Immature natural killer cell (primary cell): ENCODE results near the gene ZNF710. TPM values are rescaled to one million over a fixed set of nuclear protein-coding genes. Genes with fewer than 3 reads are reported as not detected.
A peak's percentile ranks its signal among the peaks of the same experiment; 100 is the strongest.

ENCODE experiments used
- DNase-seq, 3 donors: peaks; one replicate each; pipeline ENCODE4 v3.0.0; 2022; ENCODE audit warnings: mixed read lengths in 1 of 3
- H3K27ac Mint-ChIP-seq, 6 donors: one replicate each; pipeline ENCODE4 v1.8.0; 2020; ENCODE audit warnings: mixed read lengths in 6 of 6, mild to moderate bottlenecking in 5 of 6, inconsistent platforms in 4 of 6, moderate library complexity in 3 of 6
- H3K27me3 Mint-ChIP-seq, 3 donors: one replicate each; pipeline ENCODE4 v1.8.0; 2020 to 2021; ENCODE audit warnings: low read depth in 3 of 3, mild to moderate bottlenecking in 3 of 3, mixed read lengths in 3 of 3, moderate library complexity in 3 of 3, inconsistent platforms in 1 of 3
- H3K36me3 Mint-ChIP-seq, 3 donors: one replicate each; pipeline ENCODE4 v1.8.0; 2020; ENCODE audit warnings: mixed read lengths in 3 of 3, inconsistent platforms in 2 of 3, mild to moderate bottlenecking in 2 of 3
- H3K4me1 Mint-ChIP-seq, 2 donors: one replicate each; pipeline ENCODE4 v1.8.0; 2020; ENCODE audit warnings: inconsistent platforms in 2 of 2, mild to moderate bottlenecking in 2 of 2, mixed read lengths in 2 of 2, moderate library complexity in 1 of 2
- H3K4me3 Mint-ChIP-seq, 5 donors: one replicate each; pipeline ENCODE4 v1.8.0; 2020; ENCODE audit warnings: mild to moderate bottlenecking in 5 of 5, mixed read lengths in 5 of 5, inconsistent platforms in 3 of 5, moderate library complexity in 3 of 5
- H3K9me3 Mint-ChIP-seq, 6 donors: one replicate each; pipeline ENCODE4 v1.8.0; 2020; ENCODE audit warnings: mild to moderate bottlenecking in 6 of 6, mixed read lengths in 6 of 6, inconsistent platforms in 4 of 6, moderate library complexity in 3 of 6
- polyA plus RNA-seq, 3 donors: library from polyadenylated mRNA; unstranded; fragments of 300-500 nt; fragmentation: Illumina TruSeq; gene quantifications; one replicate each; pipeline ENCODE4 v1.2.3, GENCODE V29; 2021

ZNF710 gene
- polyA plus RNA-seq, 3 donors from 2014 or later = 1.7 to 3.4 (median 2.3) TPM

GRCh38 chr15:90051874-90052273 is 50.8 kb downstream of the ZNF710 start:
- H3K4me3 Mint-ChIP-seq = no peak overlapping the region
- no peaks in the 10 kb centered on the region for H3K9me3 Mint-ChIP-seq
- H3K27ac Mint-ChIP-seq = peak overlapping the region in 2 of 6 donors; percentile 12 to 24
- peaks cover 0 to 3% (median 0%) of the 10 kb centered on the region in 3 donors for H3K36me3 Mint-ChIP-seq
- H3K4me1 Mint-ChIP-seq = peaks cover 50 to 51% of the 10 kb centered on the region in 2 donors
- peaks cover 0 to 2% (median 0%) of the 10 kb centered on the region in 3 donors for H3K27me3 Mint-ChIP-seq
- DNase-seq = no peak

- DNase-seq = no peak
- H3K36me3 Mint-ChIP-seq = peaks cover 0 to 3% (median 0%) of the 10 kb centered on the region in 3 donors
- H3K27ac Mint-ChIP-seq = peak overlapping the region in 2 of 6 donors; percentile 37 to 46
- H3K4me3 Mint-ChIP-seq = no peak overlapping the region
- peaks cover 43 to 51% of the 10 kb centered on the region in 2 donors for H3K4me1 Mint-ChIP-seq
- no peaks in the 10 kb centered on the region for H3K9me3 Mint-ChIP-seq
- peaks cover 0 to 2% (median 0%) of the 10 kb centered on the region in 3 donors for H3K27me3 Mint-ChIP-seq
Measured at GRCh38 chr15:90053685-90054466, 52.8 kb downstream of the ZNF710 start.

GRCh38 chr15:90054618-90055097 is 53.5 kb downstream of the ZNF710 start:
- H3K4me3 Mint-ChIP-seq = no peak overlapping the region
- H3K36me3 Mint-ChIP-seq = peaks cover 0 to 3% (median 0%) of the 10 kb centered on the region in 3 donors
- peaks cover 0 to 2% (median 0%) of the 10 kb centered on the region in 3 donors for H3K27me3 Mint-ChIP-seq
- DNase-seq = no peak
- H3K27ac Mint-ChIP-seq = peak overlapping the region in 5 of 6 donors; percentile 12 to 46 (median 21)
- no peaks in the 10 kb centered on the region for H3K9me3 Mint-ChIP-seq
- peaks cover 43 to 56% of the 10 kb centered on the region in 2 donors for H3K4me1 Mint-ChIP-seq

- H3K36me3 Mint-ChIP-seq = peaks cover 0 to 3% (median 0%) of the 10 kb centered on the region in 3 donors
- peaks cover 0 to 2% (median 0%) of the 10 kb centered on the region in 3 donors for H3K27me3 Mint-ChIP-seq
- H3K9me3 Mint-ChIP-seq = no peaks in the 10 kb centered on the region
- peak overlapping the region in 4 of 6 donors; percentile 21 to 64 (median 41) for H3K27ac Mint-ChIP-seq
- no peak overlapping the region for H3K4me3 Mint-ChIP-seq
- peaks cover 43 to 56% of the 10 kb centered on the region in 2 donors for H3K4me1 Mint-ChIP-seq
- no peak for DNase-seq
Measured at GRCh38 chr15:90055182-90055581, 54.1 kb downstream of the ZNF710 start.

- Mint-ChIP-seq H3K4me1 (peaks cover 45 to 56% of the 10 kb centered on the region in 2 donors), H3K27ac (peak overlapping the region in 1 of 6 donors; percentile 20), H3K27me3 (peaks cover 0 to 2% (median 0%) of the 10 kb centered on the region in 3 donors), H3K36me3 (peaks cover 0 to 3% (median 0%) of the 10 kb centered on the region in 3 donors), H3K9me3 (no peaks in the 10 kb centered on the region), H3K4me3 (no peak overlapping the region)
- no peak for DNase-seq
Measured at GRCh38 chr15:90056529-90056928, 55.4 kb downstream of the ZNF710 start.

GRCh38 chr15:90058308-90058707 is 57.2 kb downstream of the ZNF710 start:
- Mint-ChIP-seq H3K36me3 (no peaks in the 10 kb centered on the region), H3K27me3 (peaks cover 0 to 2% (median 0%) of the 10 kb centered on the region in 3 donors), H3K4me1 (peaks cover 46 to 50% of the 10 kb centered on the region in 2 donors), H3K27ac (peak overlapping the region; percentile 62 to 91 (median 82)), H3K9me3 (no peaks in the 10 kb centered on the region), H3K4me3 (peak overlapping the region in 1 of 5 donors; percentile 41)
- DNase-seq = no peak

GRCh38 chr15:90058775-90059174 is 57.7 kb downstream of the ZNF710 start:
- Mint-ChIP-seq H3K27me3 (peaks cover 0 to under 1% (median 0%) of the 10 kb centered on the region in 3 donors), H3K4me1 (peaks cover 46 to 51% of the 10 kb centered on the region in 2 donors), H3K9me3 (no peaks in the 10 kb centered on the region), H3K36me3 (no peaks in the 10 kb centered on the region), H3K27ac (peak overlapping the region; percentile 75 to 94 (median 90)), H3K4me3 (peak overlapping the region; percentile 18 to 74 (median 60))
- no peak for DNase-seq

GRCh38 chr15:90059208-90059985 is 58.3 kb downstream of the ZNF710 start:
- Mint-ChIP-seq H3K4me3 (peak overlapping the region; percentile 42 to 74 (median 60)), H3K27ac (peak overlapping the region; percentile 75 to 94 (median 90)), H3K36me3 (no peaks in the 10 kb centered on the region), H3K27me3 (no peaks in the 10 kb centered on the region), H3K4me1 (peaks cover 43 to 49% of the 10 kb centered on the region in 2 donors), H3K9me3 (no peaks in the 10 kb centered on the region)
- DNase-seq = peak; percentile 63 to 68 (median 65)

GRCh38 chr15:90060797-90061196 is 59.7 kb downstream of the ZNF710 start:
- H3K4me3 Mint-ChIP-seq = no peak overlapping the region

GRCh38 chr15:90062023-90062442 is 60.9 kb downstream of the ZNF710 start:
- H3K4me1 Mint-ChIP-seq = peaks cover 32 to 40% of the 10 kb centered on the region in 2 donors
- peak overlapping the region in 5 of 6 donors; percentile 30 to 85 (median 64) for H3K27ac Mint-ChIP-seq
- peaks cover 0 to 3% (median 0%) of the 10 kb centered on the region in 3 donors for H3K36me3 Mint-ChIP-seq
- no peaks in the 10 kb centered on the region for H3K9me3 Mint-ChIP-seq
- peak in 2 of 3 donors; percentile 28 to 42 for DNase-seq
- peak overlapping the region in 2 of 5 donors; percentile 47 to 51 for H3K4me3 Mint-ChIP-seq
- H3K27me3 Mint-ChIP-seq = no peaks in the 10 kb centered on the region

More at GRCh38 chr15:90060797-90061196, 59.7 kb downstream of the ZNF710 start:
- no peak for DNase-seq
- H3K4me1 Mint-ChIP-seq = peaks cover 32 to 40% of the 10 kb centered on the region in 2 donors
- H3K9me3 Mint-ChIP-seq = no peaks in the 10 kb centered on the region
- peak overlapping the region in 5 of 6 donors; percentile 62 to 92 (median 69) for H3K27ac Mint-ChIP-seq
- H3K36me3 Mint-ChIP-seq = no peaks in the 10 kb centered on the region
- no peaks in the 10 kb centered on the region for H3K27me3 Mint-ChIP-seq

- Mint-ChIP-seq H3K36me3 (peaks cover 0 to 3% (median 0%) of the 10 kb centered on the region in 3 donors), H3K27ac (peak overlapping the region in 4 of 6 donors; percentile 14 to 85 (median 55)), H3K27me3 (no peaks in the 10 kb centered on the region), H3K4me3 (no peak overlapping the region), H3K9me3 (no peaks in the 10 kb centered on the region), H3K4me1 (peaks cover 32 to 40% of the 10 kb centered on the region in 2 donors)
- no peak for DNase-seq
Measured at GRCh38 chr15:90062462-90062932, 61.4 kb downstream of the ZNF710 start.

- Mint-ChIP-seq H3K9me3 (no peaks in the 10 kb centered on the region), H3K27me3 (no peaks in the 10 kb centered on the region), H3K36me3 (peaks cover 0 to 3% (median 0%) of the 10 kb centered on the region in 3 donors), H3K4me3 (no peak overlapping the region), H3K27ac (peak overlapping the region in 5 of 6 donors; percentile 16 to 85 (median 57)), H3K4me1 (peaks cover 30 to 40% of the 10 kb centered on the region in 2 donors)
- DNase-seq = no peak
Measured at GRCh38 chr15:90062973-90063769, 62.0 kb downstream of the ZNF710 start.
